Epidermal melanocyte (primary cell): ENCODE data around the gene LMTK2.

Experiments
- DNase-seq: peaks from one replicate; pipeline ENCODE4 v3.0.0; 2011; ENCODE audit warnings: low spot score; ENCODE audit not compliant: insufficient read length

The LMTK2 gene

DNA sequence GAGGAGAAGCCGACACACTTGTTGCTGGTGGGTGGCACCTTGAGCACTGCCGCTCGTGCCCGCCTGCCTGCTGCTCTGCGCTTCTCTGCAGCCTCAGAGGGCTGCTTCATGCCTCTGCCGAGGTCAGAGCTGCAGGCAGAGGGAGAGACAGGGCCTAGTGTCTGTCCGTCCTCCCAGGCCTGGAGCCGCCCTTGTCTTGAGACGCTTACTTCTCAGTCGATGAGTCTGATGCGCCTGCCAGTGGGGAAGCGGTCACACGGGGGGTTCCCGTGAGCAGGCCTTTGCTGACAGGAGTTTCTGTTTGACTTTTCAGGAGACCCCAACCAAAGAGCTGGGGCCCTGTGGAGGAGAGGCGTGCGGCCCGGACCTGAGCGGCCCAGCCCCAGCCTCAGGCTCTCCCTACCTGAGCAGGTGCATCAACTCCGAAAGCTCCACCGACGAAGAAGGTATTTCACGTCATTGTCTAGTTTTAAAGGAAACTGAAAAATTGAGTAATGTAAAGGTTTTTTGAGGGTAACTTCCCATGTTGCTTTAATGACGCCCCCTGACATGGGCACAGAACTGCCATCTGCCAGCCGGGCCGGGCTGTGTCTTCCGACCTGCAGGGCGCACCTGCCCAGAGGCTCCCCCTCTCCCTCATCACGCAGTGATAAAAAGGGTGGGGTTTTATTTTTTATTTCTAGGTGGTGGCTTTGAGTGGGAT, 96.8 kb downstream of the LMTK2 start:
- no peak for DNase-seq

DNA sequence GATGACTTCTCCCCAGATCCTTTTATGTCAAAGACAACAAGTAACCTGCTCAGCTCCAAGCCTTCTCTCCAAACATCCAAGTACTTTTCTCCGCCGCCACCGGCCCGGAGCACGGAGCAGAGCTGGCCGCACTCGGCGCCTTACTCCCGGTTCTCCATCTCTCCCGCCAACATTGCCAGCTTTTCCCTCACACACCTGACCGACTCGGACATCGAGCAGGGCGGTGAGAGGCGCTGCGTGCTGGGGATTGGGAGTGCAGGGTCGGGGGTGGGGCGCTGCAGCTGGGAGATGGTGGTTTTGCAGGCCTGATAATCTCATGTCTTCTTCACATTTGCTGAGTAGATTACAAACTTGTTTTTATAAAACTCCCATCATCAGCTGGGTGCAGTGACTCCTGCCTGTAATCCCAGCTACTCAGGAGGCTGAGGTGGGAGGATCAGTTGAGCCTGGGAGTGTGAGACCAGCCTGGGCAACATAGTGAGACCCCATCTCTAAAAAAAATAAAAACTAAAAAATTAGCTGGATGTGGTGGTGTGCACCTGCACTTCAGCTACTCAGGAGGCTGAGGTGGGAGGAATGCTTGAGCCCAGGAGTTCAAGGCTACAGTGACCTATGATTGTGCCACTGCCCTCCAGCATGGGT, 97.4 kb downstream of the LMTK2 start:
- DNase-seq: no peak

DNA sequence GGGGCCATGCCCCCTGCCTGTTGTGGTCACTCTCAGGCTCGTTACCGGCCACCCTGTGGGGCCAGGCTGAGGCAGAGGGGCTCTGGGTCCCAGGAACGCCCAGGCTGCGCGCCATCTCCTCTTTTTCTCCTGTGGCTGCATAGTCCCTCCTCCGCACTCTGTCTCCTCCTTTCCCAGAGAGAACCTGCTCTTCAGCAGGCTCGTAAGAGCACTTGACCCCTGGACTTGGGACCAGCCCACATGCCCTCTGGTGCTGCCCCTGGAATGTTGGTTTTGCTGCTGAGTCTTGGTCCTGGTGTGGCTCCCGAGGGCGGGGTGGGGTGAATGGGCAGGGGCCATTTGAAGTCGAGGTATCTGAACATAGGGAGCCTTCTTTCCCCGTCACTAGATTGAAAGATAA, 98.0 kb downstream of the LMTK2 start:
- DNase-seq: no peak

DNA sequence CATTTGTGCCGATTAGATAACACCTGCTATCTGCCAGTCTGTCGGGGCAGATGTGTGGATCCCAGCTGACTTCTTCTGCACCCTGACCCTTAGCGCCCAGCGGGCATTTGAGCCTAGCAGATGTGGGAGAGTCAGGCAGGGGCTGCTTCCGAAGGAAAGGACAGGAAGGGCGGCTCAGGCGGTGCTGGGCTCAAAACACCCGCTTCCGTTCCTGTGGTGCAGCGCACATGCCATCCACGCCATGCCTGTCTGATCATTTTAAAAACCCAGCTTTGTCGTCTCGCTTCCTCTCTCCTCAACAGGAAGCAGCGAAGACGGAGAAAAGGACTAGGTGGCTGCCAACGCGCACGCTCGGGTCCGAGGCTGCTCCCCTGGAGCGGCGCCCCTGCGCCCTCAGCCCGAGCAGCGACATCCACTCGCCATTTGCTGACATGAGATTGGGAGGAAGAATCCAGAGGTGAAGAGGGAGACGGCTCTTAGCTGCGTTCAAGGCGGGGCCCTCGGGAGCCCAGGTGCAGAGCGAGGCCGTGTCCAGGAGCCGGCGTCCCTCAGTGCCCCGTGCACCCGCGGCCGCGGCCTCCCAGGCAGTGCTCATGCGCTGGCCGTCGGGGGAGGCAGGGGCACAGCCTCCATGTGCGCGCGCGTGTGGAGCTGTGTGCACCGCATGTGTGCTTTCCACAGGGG, 98.6 kb downstream of the LMTK2 start:
- peak; percentile 9 for DNase-seq

DNA sequence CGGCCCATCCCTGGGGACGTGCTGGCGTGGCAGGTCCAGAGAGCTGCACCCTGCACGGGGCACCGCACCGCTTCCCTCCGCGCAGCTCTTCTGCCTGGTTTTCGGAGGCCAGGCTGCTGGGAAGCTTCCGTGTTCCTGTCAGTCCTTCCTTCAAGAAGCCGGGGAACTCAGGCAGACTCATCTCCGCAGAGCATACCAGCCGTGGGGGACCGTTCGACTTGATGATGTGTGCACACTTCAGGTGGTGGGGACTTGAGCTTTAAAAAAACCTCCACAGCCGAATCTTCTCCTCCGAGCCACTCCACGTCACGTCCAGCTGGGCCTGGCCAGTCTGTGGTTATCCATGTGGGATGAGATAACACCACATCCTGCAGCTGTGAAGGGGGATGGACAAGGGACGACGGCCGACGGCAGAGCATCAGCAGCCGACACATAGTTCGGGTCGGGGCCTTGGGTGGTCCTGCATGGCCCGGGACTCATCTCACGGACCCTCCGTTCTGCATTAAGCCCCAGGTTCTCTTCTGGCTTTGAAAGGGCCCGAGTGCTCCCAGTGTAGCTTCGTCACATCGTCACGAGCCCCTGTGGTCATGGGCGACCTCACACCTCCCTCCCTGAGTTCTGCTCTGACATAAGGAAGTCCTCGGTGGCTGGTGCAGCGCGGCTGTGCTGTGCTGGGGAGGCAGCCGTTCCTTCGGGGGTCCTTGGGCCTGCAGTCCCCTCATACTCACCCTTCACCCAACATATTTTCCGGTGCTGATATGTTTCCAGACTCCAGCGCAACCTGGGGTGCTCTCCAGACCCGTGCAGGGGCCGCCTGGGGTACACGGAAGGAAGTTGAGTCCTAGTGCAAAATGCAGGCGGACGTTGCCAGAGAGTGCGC, 100.0 kb downstream of the LMTK2 start:
- DNase-seq: peak; percentile 12

DNA sequence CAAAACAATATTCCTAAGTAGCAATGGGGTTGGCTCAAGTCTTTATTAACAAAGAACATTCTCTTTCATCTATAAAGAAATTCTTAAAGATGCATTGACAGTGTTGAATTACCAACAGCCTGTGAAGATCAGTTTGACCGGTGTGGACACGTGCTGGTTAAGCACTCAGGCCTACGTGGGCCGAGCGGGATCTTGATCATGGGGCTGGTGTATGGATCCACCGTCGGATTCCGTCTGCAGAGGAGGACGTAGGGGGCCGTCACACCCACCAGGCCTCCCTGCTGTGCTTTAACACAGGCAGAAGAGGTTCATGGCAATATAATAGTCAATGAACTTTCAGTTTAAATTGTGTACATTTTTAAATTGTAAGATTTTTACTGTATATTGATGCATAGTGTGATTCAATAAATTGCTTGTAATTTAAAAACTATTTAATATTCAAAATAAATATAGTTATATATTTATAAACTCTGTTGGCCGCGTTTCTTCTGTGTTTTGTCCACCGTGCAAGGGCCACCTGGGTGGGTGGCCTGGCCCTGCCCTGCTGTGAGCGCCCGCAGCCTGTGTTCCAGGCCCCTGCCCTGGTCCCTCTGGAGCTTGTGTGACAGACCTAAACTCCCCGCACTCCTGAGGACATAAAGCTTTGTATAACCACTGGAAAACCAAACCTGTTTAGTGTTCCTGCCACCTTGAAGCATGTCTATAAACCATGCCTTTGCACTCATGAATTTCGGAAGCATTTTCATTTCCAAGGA, 102.7 kb downstream of the LMTK2 start:
- DNase-seq: no peak

DNA sequence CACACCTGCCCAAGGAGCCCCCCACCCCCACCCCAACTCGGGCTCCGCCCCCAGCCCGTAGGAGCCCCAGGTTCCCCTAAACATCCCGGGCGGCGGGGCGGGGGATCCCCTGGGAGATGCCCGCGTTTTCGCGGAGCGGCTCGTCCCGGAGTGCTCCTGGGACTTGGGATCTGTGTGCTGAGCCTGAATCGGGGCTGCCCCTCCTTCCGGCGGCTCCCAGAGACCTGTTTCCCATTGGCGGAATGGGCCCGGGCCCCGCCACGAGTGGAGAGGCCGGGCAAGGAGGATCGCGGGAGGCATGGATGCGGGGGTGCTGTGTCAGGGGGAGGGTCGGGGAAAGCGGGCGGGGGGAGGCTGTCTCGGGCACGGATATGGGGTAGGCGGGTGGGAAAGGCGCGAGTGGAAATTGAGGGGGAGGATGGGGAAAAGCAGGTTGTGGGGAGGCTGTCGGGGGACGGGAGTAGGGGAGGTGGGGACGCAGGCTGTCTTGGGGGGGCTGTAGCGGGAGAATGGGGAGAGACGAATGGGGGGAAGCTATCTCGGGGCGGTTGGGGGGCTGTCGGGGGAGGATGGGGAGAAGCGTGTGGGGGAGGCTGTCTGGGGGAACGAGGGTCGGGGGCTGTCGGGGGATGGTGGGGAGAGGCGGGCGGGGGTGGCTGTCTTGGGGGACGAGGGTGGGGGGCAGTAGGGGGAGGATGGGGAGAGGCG, 104.0 kb downstream of the LMTK2 start:
- DNase-seq: no peak

DNA sequence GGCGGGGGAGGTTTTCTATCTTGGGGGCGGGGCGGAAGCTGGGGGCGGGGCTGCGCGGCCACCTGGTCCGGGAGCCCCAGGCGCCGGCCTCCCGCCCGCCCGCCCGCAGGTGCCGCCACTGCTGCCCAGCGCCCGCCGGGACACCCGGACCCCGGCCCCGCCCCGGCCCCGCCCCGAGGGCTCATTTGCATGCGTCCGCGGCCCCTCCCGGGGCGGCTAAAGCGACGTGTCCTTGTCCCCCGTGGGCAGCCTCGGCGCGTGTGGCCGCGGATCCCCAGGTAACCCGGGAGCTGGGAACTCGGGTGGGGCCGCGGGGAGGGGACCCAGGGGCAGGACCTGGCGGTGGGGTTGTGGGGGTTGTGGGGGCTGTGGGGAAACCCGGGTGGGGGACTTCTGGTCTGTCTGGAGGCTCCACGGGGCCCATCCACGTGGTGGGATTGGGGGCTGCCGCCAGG, 104.6 kb downstream of the LMTK2 start, which contains the start of gene BHLHA15:
TSS of gene BHLHA15 (plus strand) at position 219 of the 455 bp plus-strand sequence. CDS start 871 bp downstream, outside the sequence.
- DNase-seq: no peak

DNA sequence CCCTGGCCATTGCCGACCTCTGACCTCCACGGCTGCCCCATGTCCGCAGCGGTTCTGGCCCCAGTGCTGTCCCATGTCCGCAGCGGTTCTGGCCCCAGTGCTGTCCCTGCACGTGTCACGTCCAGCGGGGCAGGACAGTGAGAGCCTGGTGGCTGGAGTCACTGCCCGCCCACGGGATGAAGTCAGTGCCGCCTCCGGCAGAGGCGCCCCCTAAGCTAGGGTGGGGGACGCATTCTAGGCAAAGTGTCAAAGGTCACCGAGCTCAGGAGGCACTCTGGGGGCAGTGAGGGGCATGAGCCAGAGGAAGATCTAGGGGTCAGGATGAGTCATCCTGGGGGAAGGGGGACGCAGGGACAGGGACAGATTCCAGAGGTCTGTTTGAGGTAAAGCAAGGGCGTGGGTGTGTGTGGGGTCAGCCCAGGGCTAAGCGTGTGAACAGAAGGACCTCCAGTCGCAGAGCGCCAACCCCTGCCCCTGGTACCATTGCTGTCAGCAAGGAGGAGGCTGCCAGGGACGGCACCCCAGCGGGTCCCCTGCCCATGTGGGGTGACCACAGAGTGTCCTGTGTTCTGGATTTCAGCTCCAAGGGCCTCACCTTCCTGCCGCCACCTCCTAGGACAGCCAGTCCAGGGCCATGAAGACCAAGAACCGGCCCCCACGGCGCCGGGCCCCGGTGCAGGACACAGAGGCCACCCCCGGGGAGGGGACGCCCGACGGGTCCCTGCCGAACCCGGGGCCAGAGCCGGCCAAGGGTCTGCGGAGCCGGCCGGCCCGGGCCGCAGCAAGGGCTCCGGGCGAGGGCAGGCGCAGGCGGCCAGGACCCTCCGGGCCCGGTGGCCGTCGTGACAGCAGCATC, 105.2 kb downstream of the LMTK2 start:
- no peak for DNase-seq

DNA sequence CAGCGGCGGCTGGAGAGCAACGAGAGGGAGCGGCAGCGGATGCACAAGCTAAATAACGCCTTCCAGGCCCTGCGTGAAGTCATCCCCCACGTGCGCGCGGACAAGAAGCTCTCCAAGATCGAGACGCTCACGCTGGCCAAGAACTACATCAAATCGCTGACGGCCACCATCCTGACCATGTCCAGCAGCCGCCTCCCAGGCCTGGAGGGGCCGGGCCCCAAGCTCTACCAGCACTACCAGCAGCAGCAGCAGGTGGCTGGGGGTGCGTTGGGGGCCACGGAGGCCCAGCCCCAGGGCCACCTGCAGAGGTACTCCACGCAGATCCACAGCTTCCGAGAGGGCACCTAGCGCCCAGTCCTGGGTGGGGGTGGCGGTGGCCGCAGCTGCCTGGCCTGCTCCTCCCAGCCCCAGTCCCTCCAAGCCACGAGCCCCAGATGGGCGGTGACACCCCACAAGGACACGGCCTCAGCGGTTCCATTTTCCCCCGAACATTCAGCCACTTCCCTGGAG, 105.9 kb downstream of the LMTK2 start:
- no peak for DNase-seq

DNA sequence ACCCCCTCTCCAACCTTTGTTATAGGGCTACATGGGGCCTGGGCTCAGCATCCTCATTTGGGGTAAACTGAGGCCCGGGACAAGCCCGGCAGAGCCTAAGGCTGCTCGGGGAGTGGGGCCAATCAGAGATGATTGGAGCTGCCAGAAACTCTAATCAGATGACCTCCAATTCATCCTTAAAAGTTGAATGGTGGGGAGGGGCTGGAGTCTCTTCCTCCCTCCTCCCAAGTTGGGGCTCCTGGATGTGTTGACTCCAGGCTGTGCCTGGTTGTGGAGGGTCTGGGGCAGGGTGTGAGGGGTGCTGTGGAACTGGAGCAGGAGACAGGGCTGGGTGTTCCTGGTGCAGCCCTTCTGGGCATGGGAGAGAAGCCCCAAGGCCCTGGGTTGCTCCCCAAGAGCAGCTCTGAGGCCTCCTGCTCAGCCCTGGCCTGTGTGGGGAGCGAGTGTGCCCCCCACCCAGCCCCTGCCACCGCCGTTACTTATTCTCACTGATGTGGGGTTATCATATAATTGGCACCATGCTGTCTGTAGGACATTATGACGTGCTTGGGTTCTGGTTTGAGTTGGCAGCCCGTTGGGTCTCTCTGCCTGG, 106.7 kb downstream of the LMTK2 start:
- no peak for DNase-seq

DNA sequence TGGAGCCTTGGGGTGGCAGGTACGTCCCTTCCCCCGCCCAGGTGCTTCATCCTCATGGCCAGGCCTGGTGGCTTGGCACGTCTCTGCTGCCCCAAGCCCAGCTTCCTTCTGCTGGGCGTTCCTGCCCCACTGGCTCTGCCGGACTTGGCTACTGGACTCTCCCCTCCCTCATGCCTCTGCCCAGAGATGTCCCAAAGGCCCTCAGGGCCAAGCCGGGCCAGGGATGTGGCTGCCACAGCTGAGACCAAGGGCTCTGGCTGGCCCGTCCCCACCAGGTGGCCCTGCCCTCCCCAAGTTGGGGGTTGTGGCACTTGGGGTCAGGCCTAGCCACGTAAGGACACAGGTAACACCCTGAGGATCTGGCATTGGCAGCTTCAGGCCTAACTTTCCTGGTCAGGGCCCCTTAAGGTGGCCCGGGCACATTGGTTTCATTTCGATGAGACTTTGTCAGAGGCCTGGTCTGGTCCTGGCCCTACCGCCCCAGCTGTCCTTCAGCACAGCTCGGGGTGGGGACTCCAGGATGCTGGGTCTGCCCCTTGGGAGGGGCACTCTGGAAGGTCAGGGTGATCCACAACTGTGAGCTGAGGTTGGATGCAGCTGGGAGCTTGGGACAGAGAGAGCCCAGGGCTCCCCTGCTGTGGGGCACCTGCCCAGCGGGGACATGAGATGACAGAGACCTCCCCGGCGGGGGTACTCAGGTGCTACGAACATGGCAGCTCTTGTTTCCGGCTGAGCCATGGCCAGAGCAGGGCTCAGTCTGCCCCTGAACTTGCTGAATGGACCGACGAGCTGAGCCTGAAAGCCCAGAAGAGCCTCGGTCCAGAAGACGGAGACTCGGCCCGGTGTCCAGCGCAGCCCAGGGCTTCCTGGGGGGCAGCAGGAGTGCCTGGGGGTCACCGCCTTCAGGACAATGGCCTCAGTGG, 107.5 kb downstream of the LMTK2 start:
- no peak for DNase-seq

DNA sequence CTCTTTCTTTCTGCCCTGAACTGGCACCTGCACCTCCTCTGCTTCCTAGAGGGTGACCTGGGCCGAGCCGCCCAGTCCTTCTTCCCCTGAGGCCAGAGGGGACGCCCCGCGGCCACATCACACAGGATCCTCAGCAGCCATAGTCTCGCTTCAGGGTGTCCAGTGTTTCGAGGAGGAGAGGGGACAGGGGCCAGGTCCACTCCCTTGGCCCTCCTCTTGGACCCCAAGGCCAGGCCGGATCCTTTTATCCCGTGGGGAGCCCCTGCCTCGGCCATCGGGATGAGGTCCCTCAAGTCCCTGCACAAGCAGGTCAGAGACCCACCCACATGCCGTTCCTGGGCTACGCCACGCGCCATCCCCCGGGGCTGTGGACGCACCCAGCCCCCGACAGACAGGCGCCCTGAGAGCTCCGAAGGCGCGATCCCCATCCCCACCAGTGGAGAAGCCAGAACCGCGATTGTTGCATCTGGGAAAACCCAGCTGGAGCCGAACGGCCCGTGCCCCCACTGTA, 108.2 kb downstream of the LMTK2 start:
- no peak for DNase-seq

DNA sequence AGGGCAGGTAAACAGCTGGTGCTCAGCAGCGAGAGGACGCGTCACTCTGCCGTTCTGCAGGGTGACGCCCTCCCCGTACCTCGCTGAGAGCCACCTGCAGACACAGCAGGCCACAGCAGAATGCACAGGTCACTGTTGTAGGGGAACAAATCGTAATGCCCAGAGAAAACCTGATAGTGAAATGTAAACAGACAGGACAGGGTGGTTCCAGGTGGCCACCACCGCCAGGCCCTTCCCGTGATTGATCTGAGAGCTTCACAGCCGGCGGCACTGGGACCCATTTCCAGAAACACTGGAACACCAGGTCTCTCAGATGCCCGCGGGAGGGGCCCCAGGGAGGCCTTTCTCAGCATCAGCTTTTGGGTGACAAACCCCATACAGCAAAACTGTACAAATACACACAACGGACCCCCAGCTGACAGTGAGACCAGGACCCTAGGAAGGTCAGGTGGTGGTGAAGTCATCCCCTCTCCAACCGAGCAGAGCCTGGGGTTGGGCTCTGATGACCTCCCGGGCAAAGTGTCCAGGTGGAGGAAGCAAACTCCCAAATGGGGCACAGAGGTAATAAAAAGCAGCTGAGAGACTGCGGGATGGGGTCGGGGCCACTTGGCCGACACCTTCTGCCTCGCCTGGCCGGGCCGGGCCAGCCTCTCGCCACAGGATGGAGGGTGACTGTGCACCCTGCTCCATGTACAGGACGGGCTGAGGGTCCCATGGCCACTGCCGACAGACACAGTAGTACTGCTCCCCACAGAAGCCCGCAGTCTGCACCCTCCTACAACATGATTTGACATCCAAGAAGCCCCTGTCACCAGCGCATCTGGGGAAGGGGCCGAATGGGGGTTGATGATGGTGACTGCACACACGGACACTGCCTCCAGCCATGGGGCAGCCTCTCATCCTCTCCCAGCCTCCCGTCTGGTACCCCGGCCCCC, 109.2 kb downstream of the LMTK2 start:
- DNase-seq: no peak

DNA sequence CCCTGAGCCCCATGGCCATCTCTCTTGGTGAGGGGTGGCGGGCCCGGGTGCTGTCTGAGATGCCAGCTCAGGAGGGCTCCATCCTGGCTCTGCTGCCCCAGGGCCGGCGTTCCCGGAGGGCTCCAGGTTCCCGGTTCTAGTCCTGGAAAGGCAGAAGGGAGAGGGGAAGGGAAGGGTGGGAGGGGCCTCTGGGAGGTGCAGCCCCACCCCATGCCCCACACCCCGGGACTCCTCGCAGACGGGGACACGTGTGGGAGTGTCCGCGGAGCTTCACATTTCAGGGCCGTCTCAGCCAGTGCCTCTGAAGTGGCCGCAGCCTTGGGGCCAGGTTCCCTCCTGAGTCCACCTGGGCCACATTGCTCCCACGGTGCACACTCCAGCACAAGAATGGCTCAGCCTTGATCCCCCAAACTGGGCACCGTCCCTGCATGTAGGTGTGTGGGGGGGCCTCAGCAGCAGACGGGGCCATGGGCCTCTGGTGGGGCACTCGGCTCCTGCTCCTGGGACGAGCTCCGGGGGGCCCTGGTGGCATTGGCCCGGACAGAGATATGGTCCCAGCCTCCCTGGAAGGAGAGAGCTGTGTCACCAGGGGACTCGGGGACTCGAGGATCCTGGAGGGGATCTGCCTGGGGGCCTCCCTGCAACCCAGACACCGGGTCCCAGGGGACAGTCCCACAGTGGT, 110.4 kb downstream of the LMTK2 start:
- DNase-seq: no peak
